Measurements from ENCODE around the gene UBE2J2.

- TF ChIP-seq TCF12 (IDR thresholded peaks at IDR 0.05; ENCODE audit: low read depth) (no peak), ZBTB7A (IDR thresholded peaks at IDR 0.05; ENCODE audit: low read depth) (no peak), TAF1 (IDR thresholded peaks at IDR 0.05; ENCODE audit: low read depth) (no peak), FOXM1 (IDR thresholded peaks at IDR 0.05; ENCODE audit: borderline replicate concordance, low read depth) (no peak), EP300 (IDR thresholded peaks at IDR 0.05; ENCODE audit: borderline replicate concordance) (no peak), TEAD4 (IDR thresholded peaks at IDR 0.05) (no peak)
Measured at GRCh38 chr1:1220197-1220596, 53.5 kb downstream of the UBE2J2 start.
